Bronchial epithelial cell (primary cell): ENCODE measurements around the gene CCDC9B. TPM values are rescaled to one million over a fixed set of nuclear protein-coding genes. Genes with fewer than 3 reads are reported as not detected.

Experiments used
- DNase-seq: peaks from one replicate; pipeline ENCODE4 v3.0.0-alpha.2; 2010; ENCODE audit warnings: low read depth
- FAIRE-seq: peaks from 2 replicates; lab custom pipeline; 2011; peaks lifted over from hg19 to GRCh38; lab: Jason Lieb, UNC
- H3K27me3 ChIP-seq: 2 replicates; pipeline ENCODE4 v1.5.1; 2011; ENCODE audit warnings: low read length; ENCODE audit not compliant: control insufficient read depth, insufficient read depth
- H3K36me3 ChIP-seq: 2 replicates; pipeline ENCODE4 v1.5.1; 2011; ENCODE audit warnings: low read length; ENCODE audit not compliant: control insufficient read depth, insufficient read depth
- H3K4me3 ChIP-seq: 2 replicates; pipeline ENCODE4 v1.5.1; 2011; ENCODE audit warnings: mild to moderate bottlenecking, low read depth, low read length, control low read depth
- CTCF ChIP-seq: IDR thresholded peaks from 2 replicates; pipeline ENCODE4 v1.5.1; 2011; ENCODE audit warnings: mild to moderate bottlenecking, moderate library complexity, low read length, control low read depth, inconsistent platforms; ENCODE audit not compliant: insufficient read depth, severe bottlenecking
- total RNA-seq: library from RNA; depleted of rRNA; stranded (reverse); fragments of >200 nt; gene quantifications from 2 replicates; pipeline ENCODE4 v1.2.1, GENCODE V29; 2014

Gene CCDC9B
- total RNA-seq, 1 donor from 2014 or later = 12.1 TPM

- Histone ChIP-seq H3K36me3 (no peaks in the 10 kb centered on the region), H3K27me3 (peaks cover 2% of the 10 kb centered on the region), H3K4me3 (no peak overlapping the region)
- no peak for TF ChIP-seq CTCF
- no peak for FAIRE-seq
- DNase-seq = no peak
These were observed 4.6 kb upstream of the CCDC9B start for GRCh38 chr15:40345225-40345866.

GRCh38 chr15:40344631-40345120 is 3.9 kb upstream of the CCDC9B start:
- FAIRE-seq = no peak
- no peak overlapping the region for H3K4me3 ChIP-seq
- TF ChIP-seq CTCF = peak; percentile 85
- no peaks in the 10 kb centered on the region for H3K27me3 ChIP-seq
- no peak for DNase-seq
- no peaks in the 10 kb centered on the region for H3K36me3 ChIP-seq

GRCh38 chr15:40344217-40344616 is 3.5 kb upstream of the CCDC9B start:
- no peak for TF ChIP-seq CTCF
- no peaks in the 10 kb centered on the region for H3K27me3 ChIP-seq
- FAIRE-seq (no peak), DNase-seq (no peak)
- H3K4me3 ChIP-seq = no peak overlapping the region
- H3K36me3 ChIP-seq = no peaks in the 10 kb centered on the region

GRCh38 chr15:40343512-40343911 is 2.8 kb upstream of the CCDC9B start:
- H3K27me3 ChIP-seq = no peaks in the 10 kb centered on the region
- DNase-seq (peak; percentile 90), FAIRE-seq (peak; percentile 94)
- no peak overlapping the region for H3K4me3 ChIP-seq
- no peak for TF ChIP-seq CTCF
- no peaks in the 10 kb centered on the region for H3K36me3 ChIP-seq

DNA sequence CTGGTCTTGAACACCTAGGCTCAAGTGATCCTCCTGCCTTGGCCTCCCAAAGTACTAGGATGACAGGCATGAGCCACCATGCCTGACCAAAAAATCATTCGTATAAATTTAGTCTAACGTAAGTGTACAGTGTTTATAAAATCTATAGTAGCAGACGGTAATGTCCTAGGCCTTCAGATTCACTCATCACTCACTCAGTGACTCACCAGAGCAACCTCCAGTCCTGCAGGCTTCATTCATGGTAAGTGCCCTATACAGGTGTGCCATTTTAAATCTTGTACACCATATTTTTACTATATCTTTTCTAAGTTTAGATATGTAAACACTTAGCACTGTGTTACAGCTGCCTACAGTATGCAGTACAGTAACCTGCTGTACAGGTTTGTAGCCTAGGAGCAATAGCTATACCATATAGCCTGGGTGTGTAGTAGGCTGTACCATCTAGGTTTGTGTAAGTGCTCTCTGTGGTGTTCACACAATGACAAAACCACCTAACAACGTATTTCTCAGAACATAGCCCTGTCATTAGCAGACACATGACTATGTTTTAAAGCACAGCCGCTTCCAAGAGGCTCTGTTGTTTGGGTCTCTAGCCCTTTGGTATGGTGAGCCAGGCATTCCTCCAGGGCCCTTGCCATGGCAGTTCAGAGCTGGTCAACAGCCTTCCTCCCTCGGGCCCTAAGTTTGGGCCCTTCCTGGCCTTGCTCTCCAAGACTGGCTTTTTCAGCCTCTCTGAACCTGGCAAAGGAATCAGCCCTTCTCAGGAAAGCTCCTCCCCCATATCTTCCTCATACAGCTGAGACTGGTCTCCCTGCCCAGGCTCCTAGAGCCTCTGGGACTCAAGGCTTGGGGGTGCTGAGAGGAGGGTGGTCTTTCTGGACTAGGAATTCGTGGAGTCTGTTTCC is 1.9 kb upstream of the CCDC9B start:
- peak; percentile 75 for FAIRE-seq
- TF ChIP-seq CTCF = no peak
- H3K36me3 ChIP-seq = no peaks in the 10 kb centered on the region
- H3K4me3 ChIP-seq = no peak overlapping the region
- DNase-seq = peak; percentile 90
- H3K27me3 ChIP-seq = no peaks in the 10 kb centered on the region
